HG03520 (cell line): ENCODE results near the gene RNF128.
"Not testable (repeated sequence)": the region's sequence is repeated elsewhere in the genome, so short reads cannot be mapped to it uniquely, and the experiment has no call there.

Source experiments
- ATAC-seq: cut with Tn5 transposase; IDR thresholded peaks from one replicate; pipeline ENCODE4 v1.9.1; 2021; ENCODE audit warnings: mild to moderate bottlenecking, moderate library complexity; ENCODE audit not compliant: unreplicated experiment

Gene RNF128

DNA sequence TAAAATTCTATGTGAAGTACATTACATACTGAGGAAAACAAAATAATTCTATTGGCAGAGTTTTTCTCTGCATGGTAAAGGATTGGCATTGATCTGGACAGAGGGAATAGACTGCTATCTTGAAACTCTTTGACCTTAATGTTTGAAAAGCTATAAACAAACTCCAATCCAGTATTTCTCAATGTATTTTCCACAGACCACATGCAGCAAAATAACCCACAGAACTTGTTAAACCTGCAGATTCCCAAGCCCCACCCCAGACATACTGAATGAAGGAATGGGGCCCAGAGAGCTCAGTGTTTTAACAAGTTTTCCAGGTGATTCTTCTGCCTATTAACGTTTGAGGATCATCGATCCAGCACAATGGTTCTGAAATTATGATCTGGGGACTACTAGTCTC lies 15.7 kb downstream of the RNF128 start:
- no peak for ATAC-seq

DNA sequence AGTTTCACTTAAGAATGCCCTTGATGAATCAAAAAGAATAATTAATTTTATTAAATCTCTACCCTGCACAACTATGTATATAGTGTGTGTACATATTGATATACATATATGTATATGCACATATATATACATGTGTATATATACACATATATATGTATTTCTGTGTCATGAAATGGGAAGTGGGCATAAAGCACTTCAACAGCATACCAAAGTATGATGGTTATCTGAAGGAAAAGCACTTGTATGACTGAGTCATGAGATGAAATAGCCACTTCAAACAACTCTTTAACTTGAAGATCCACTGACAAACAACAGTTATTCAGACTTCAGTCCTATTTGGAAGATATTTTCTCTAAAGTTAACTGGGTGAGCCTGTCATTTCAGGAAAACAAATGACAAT lies 16.3 kb downstream of the RNF128 start:
- ATAC-seq = no peak

DNA sequence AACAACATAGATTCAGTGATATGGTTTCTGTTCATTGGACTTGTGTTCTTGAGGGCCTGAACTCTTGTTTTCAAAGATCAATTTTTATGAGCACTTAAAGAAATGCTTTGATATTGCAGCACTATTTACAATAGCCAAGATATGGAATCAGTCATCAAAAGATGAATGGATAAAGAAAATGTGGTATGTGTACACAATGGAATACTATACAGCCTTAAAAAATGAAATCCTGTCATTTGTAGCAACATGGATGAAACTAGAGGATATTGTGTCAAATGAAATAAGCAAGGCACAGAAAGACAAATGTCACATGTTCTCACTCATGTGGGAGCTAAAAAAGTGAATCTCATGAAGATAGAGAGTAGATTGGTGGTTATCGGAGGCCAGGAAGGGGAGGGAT lies 21.9 kb downstream of the RNF128 start:
- ATAC-seq = no peak

DNA sequence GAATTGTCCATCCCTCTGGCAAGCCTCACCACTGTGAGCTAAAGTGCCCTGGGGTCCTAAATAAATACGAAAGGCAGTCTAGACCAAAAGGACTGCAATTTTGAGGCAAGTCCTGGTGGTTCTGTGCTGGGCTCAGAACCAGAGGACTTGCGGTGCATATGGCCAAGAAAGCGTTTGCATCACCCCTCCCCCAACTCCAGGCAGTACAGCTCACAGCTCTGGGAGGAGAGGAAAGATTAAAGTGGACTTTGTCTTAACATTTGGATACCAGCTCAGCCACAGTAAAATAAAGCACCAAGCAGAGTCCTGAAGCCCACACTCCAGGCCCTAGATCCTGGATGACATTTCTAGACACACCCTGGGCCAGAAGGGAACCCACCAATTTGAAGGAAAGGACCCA lies 24.9 kb downstream of the RNF128 start:
- no peak for ATAC-seq

DNA sequence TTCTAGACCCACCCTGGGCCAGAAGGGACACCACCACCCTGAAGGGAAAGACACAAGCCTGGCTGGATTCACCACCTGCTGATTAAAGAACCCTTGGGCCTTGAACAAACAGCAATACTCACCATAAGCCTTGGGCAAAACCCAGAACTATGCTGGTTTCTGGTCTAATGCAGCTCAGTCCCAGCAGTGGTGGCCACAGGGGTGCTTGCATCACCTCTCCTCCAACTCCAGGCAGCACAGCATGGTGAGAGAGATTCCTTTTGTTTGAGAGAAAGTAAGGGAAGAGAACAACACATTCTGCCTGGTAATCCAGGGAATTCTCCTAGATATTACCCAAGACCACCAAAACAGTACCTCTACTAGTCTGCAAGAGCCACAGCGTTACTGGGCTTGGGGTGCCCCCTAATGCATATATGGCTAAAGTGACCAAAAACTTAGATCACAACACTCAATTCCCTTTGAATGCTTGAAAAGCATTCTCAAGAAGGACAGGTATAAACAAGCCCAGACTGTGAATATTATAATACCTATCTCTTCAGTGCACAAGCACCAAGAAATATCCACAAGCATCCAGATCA lies 25.7 kb downstream of the RNF128 start:
- no peak for ATAC-seq

DNA sequence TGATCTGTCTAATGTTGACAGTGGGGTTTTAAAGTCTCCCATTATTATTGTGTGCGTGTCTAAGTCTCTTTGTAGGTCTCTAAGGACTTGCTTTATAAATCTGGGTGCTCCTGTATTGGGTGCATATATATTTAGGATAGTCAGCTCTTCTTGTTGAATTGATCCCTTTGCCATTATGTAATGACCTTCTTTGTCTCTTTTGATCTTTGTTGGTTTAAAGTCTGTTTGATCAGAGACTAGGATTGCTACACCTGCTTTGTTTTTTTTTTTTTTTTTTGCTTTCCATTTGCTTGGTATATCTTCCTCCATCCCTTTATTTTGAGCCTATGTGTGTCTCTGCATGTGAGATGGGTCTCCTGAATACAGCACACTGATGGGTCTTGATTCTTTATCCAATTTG lies 42.8 kb downstream of the RNF128 start:
- ATAC-seq = not testable (repeated sequence)

DNA sequence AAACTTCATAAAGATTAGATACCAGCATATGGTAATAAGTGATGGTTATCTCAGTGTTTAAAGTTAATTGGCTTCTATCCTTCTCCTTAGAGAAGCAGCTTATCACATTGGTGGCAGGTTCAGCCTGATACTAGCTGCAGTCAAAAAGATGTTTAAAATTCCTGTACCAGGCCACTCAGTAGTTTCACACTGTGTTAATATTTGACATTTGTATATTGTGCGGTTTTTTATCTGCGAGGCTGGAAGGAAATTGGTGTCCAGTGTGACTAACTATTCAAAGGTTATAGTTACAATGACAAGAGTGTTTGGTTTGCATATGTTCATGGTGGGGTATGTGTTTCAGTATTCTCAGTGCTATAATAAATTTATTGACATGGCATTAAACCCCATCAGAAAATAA lies 48.5 kb downstream of the RNF128 start:
- no peak for ATAC-seq

DNA sequence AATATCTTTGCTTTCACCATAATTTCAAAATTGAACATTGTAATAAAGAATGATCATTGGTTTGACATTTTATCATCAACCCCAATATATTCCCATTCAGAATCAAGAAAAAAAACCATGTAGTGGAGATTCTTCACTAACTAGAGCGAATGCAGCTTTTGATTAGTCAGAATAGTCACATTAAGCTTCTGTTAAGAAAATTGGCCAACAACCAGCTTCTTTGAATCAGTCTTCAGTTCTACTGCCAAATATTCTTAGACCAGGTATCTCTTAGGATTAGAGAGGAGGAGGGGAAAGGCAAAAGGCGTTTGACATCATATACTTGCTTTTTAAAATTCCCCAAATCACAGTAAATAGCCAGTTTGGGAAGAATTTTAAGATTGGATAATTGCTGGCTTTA lies 53.8 kb downstream of the RNF128 start:
- no peak for ATAC-seq

DNA sequence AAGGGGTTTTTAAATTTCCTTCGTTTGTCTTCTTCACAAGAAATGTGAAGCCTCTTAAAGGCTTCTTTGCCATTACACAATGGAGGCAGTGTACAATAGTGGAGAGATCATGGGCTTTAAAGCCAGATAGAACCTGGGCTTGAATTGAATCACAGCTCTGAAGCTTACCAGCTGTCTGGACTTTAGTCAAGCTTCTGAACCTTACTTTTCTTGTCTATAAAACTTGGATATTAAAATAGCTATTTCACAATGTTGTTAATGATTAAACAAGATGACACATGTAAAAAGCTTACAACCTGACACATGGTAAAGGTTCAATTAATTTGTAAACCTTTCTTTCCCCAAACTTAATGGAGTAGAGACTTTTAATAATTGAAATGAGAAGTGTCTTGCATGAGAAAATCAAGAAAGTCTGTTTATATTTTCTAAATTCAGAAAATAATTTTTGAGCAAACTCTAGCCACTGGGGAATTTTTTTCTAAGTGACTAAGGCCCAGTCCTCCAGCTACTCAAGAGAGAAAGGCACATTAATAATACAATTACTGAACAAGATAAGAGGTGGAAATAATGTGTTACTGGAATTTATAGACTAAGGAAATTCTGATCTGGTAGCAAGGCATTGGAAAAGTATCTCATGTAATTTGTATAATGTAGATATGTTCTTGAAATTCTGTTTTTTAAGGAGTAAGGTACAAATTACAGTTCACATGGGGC lies 54.3 kb downstream of the RNF128 start:
- ATAC-seq = no peak

DNA sequence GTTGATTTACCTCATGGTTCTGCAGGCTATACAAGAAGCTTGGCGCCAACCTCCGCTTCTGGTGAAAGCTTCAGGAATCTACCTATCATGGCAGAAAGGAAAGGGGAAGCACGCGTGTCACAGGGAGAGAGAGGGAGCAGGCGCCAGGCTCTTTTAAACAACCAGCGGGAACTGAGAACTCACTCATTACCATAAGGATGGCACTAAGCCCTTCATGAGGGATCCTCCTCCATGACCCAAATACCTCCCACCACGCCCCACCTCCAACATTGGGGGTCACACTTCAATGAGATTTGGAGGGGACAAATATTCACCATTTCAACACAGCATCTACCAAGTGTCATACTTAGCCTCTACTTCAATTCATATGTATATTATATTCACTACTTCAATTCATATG lies 57.2 kb downstream of the RNF128 start:
- no peak for ATAC-seq

DNA sequence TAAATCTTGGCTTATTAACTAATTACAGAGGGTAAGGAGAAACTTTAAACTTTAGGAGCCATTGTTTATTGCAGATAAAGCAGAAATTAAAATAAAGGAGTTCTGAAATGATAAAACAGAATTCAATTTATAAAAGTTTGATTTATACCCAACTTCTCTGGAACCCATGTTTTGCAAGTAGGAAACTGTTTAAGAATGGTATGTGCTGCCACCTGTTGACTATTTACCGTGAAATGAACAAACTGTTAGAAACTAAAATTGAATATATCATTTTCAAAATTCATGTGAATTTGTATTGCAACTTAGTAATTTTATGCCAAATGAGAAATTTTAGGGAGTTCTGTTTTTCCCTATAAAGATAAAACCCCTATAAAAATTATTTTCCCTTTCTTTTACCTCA lies 65.0 kb downstream of the RNF128 start:
- no peak for ATAC-seq

DNA sequence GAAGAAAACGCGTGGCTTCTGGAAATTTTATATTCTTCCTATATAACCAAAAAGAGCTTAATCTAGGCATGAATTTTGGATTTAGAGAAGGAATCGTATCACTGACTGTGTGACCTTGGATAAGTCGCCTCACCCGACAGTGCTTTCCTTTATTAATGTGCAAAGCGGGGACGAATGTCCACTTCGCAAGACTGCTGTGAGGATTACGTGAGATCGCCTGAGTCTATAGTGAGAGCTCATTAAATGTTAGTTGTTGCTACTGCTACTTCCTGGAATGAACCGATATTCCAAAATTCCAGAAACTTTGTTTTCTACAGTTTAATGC lies 75.5 kb downstream of the RNF128 start:
- no peak for ATAC-seq

DNA sequence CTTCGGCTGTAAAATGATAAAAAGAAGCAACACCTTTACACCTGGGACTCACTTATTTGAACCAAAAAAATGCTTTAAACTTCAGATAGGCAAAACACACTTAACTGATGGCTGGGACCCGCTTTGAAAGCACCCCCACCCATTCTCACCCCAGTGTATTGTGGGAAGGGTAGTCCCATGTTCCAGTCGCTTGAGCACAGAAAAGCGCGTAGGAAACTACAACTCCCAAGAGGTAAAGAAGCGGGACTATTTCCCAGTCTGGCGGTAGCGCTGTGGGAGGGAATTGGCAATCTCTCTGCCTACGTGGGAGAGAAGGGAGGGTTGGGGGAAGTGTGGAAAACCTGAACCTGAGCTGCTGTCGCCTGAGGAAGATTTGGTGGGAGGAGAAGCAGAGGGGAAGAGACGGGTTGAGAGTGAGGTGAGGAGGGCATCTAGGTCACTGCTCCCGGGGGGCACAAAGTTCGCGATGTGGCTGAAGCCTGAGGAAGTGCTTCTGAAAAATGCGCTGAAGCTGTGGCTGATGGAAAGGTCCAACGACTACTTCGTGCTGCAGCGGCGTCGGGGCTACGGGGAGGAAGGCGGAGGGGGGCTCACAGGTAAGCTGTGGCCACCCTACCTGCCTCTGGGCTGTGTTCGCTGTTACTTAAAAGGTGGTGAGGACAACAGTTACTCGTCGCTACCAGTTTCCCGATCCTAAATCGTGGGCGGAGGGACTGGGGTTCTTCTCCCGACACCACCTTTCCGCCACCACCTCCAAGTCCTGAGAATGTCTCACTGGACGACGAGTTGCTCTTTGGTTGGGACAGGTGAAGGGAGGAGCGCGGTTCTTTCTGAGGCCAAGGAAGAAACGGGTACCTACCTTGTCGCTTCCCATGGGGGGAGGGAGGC lies 76.1 kb downstream of the RNF128 start, which contains the start of gene TBC1D8B:
TBC1D8B (plus strand) TSS at position 286 of the 888 bp plus-strand sequence; CDS start at position 467, 181 bp downstream.
- peak; percentile 95 for ATAC-seq

DNA sequence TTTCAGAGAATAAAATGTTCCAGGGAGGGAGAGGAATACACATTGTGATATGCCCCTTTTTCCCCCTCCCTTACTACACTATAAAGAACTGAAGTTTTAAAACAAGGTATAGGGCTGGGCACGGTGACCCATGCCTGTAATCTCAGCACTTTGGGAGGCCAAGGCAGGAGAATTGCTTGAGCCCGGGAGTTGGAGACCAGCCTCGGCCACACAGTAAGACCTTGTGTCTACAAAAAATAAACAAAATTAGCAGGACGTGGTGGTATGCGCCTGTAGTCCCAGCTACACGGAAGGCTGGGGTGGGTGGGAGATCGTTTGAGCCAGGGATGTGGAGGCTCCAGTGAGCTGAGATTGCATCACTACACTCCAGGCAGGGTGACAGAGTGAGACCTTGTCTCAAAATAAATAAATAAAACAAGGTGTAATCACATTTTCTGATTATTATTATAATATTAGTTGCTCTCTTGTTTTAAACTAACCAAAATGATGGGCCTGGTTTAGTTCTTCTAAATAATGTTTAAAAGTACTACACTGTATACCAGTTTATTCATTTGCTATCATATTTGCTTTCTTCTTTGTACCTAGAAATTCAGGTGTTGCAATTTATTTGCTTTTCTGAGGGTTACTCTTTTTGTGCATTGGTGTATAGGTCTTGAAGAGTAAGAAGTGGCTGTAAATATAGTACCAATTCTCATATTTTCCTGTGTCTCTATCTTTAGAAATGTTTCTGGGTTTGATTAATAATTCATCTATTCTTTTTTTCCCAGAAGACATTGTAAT lies 84.8 kb downstream of the RNF128 start:
- ATAC-seq = no peak

DNA sequence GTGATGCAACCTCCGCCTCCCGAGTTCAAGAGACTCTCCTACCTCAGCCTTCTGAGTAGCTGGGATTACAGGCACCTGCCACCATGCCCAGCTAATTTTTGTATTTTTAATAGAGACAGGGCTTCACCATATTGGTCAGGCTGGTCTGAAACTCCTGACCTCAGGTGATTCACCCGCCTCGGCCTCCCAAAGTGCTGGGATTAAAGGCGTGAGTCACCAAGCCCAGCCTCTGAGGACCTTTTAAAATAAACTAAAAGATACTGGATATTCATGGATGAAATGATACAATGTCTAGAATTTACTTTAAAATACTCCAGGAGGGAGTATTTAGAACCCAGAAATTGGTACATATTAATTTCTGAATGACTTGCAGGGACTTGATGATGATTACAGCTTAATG lies 86.4 kb downstream of the RNF128 start:
- not testable (repeated sequence) for ATAC-seq

DNA sequence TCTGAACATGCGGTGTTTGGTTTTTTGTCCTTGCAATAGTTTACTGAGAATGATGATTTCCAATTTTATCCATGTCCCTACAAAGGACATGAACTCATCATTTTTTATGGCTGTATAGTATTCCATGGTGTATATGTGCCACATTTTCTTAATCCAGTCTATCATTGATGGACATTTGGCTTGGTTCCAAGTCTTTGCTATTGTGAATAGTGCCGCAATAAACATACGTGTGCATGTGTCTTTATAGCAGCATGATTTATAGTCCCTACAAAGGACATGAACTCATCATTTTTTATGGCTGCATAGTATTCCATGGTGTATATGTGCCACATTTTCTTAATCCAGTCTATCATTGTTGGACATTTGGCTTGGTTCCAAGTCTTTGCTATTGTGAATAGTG lies 87.6 kb downstream of the RNF128 start:
- ATAC-seq = not testable (repeated sequence)
